H9 (cell line): ENCODE data around the gene ZNF318. TPM values are rescaled to one million over a fixed set of nuclear protein-coding genes. Genes with fewer than 3 reads are reported as not detected.

ENCODE experiments used
- DNase-seq: peaks from one replicate; pipeline ENCODE4 v3.0.0-alpha.2; 2017
- H2AFZ ChIP-seq: one replicate; pipeline ENCODE4 v1.6.1; 2013; ENCODE audit warnings: mild to moderate bottlenecking, low read length, control low read depth, moderate library complexity
- H2AK5ac ChIP-seq: 2 replicates; pipeline ENCODE4 v1.6.1; 2013; ENCODE audit warnings: low read length, control low read depth, mixed read lengths; ENCODE audit not compliant: insufficient read length
- H2BK120ac ChIP-seq: one replicate; pipeline ENCODE4 v1.6.1; 2013; ENCODE audit warnings: low read depth, mild to moderate bottlenecking, low read length, control low read depth, inconsistent platforms; ENCODE audit not compliant: poor library complexity, severe bottlenecking
- H2BK12ac ChIP-seq: 2 replicates; pipeline ENCODE4 v1.6.1; 2013; ENCODE audit warnings: low read length, control low read depth, mixed read lengths, low read depth; ENCODE audit not compliant: insufficient read length
- H2BK15ac ChIP-seq: 2 replicates; pipeline ENCODE4 v1.6.1; 2013; ENCODE audit warnings: low read depth, low read length, control low read depth
- H2BK20ac ChIP-seq: one replicate; pipeline ENCODE4 v1.6.1; 2013; ENCODE audit warnings: low read depth, mild to moderate bottlenecking, low read length, control low read depth, inconsistent platforms; ENCODE audit not compliant: poor library complexity, severe bottlenecking
- H2BK5ac ChIP-seq: 2 replicates; pipeline ENCODE4 v1.6.1; 2013; ENCODE audit warnings: low read length, control low read depth, mixed read lengths; ENCODE audit not compliant: insufficient read length
- H3K14ac ChIP-seq: 2 replicates; pipeline ENCODE4 v1.6.1; 2013; ENCODE audit warnings: low read length, control low read depth; ENCODE audit not compliant: insufficient read depth
- H3K18ac ChIP-seq: 2 replicates; pipeline ENCODE4 v1.6.1; 2013; ENCODE audit warnings: low read depth, mild to moderate bottlenecking, mixed read lengths, low read length, control low read depth; ENCODE audit not compliant: insufficient read length
- H3K23ac ChIP-seq: 2 replicates; pipeline ENCODE4 v1.6.1; 2013; ENCODE audit warnings: low read length, control low read depth, mixed read lengths, low read depth; ENCODE audit not compliant: insufficient read length
- H3K23me2 ChIP-seq: 2 replicates; pipeline ENCODE4 v1.6.1; 2013; ENCODE audit warnings: low read depth, mild to moderate bottlenecking, mixed read lengths, low read length, control low read depth; ENCODE audit not compliant: insufficient read length, poor library complexity, severe bottlenecking
- H3K27ac ChIP-seq: 2 replicates; pipeline ENCODE4 v1.5.1; 2013; ENCODE audit warnings: low read length, control low read depth, mixed read lengths, low read depth; ENCODE audit not compliant: insufficient read length
- H3K27me3 ChIP-seq: 2 replicates; pipeline ENCODE4 v1.6.1; 2013; ENCODE audit warnings: low read length, control low read depth, inconsistent platforms; ENCODE audit not compliant: insufficient read depth
- H3K4ac ChIP-seq: 2 replicates; pipeline ENCODE4 v1.6.1; 2013; ENCODE audit warnings: low read depth, mild to moderate bottlenecking, control low read depth, inconsistent platforms, low read length, moderate library complexity
- H3K4me1 ChIP-seq: 2 replicates; pipeline ENCODE4 v1.6.1; 2013; ENCODE audit warnings: low read length, control low read depth, inconsistent platforms; ENCODE audit not compliant: insufficient read depth
- H3K4me2 ChIP-seq: 2 replicates; pipeline ENCODE4 v1.6.1; 2013; ENCODE audit warnings: low read length, control low read depth, mixed read lengths; ENCODE audit not compliant: insufficient read length, insufficient read depth
- H3K56ac ChIP-seq: 2 replicates; pipeline ENCODE4 v1.6.1; 2013; ENCODE audit warnings: low read depth, mild to moderate bottlenecking, mixed read lengths, low read length, control low read depth; ENCODE audit not compliant: insufficient read length
- H3K79me1 ChIP-seq: 2 replicates; pipeline ENCODE4 v1.6.1; 2013; ENCODE audit warnings: low read depth, mild to moderate bottlenecking, moderate library complexity, low read length, control low read depth, inconsistent platforms; ENCODE audit not compliant: insufficient read depth, poor library complexity, severe bottlenecking
- H3K79me2 ChIP-seq: 2 replicates; pipeline ENCODE4 v1.6.1; 2013; ENCODE audit warnings: low read length, control low read depth, inconsistent platforms; ENCODE audit not compliant: insufficient read depth
- H3K9ac ChIP-seq: 2 replicates; pipeline ENCODE4 v1.6.1; 2013; ENCODE audit warnings: low read length, control low read depth, mixed read lengths; ENCODE audit not compliant: insufficient read length; ENCODE audit errors: extremely low read depth
- H3K9me3 ChIP-seq: one replicate; pipeline ENCODE4 v1.6.1; 2013; ENCODE audit warnings: low read depth, low read length, inconsistent platforms; ENCODE audit not compliant: control insufficient read depth
- H3T11ph ChIP-seq: one replicate; pipeline ENCODE4 v1.6.1; 2013; ENCODE audit warnings: mild to moderate bottlenecking, low read length, control low read depth, inconsistent platforms
- H4K20me1 ChIP-seq: one replicate; pipeline ENCODE4 v1.6.1; 2013; ENCODE audit not compliant: control insufficient read depth, insufficient read length, insufficient read depth
- H4K5ac ChIP-seq: 2 replicates; pipeline ENCODE4 v1.6.1; 2013; ENCODE audit warnings: low read depth, mild to moderate bottlenecking, mixed read lengths, low read length, control low read depth; ENCODE audit not compliant: insufficient read length
- H4K8ac ChIP-seq: replicated peaks from 2 replicates; pipeline ENCODE4 v1.6.1; 2013; ENCODE audit warnings: low read length, control low read depth, mixed read lengths, low read depth; ENCODE audit not compliant: insufficient read length
- H4K91ac ChIP-seq: 2 replicates; pipeline ENCODE4 v1.6.1; 2013; ENCODE audit warnings: low read depth, mild to moderate bottlenecking, moderate library complexity, mixed read lengths, low read length, control low read depth; ENCODE audit not compliant: insufficient read length
- H3K27ac Mint-ChIP-seq, 3 experiments: 2 replicates in 2 of 3; 3 replicates in 1 of 3; pipeline ENCODE4 v1.8.0; 2020 to 2021; ENCODE audit warnings: mixed read lengths in 3 of 3, mild to moderate bottlenecking in 1 of 3, moderate library complexity in 1 of 3
- H3K27me3 Mint-ChIP-seq: 2 replicates; pipeline ENCODE4 v1.8.0; 2021; ENCODE audit warnings: low read depth, mild to moderate bottlenecking, moderate library complexity, mixed read lengths
- H3K36me3 Mint-ChIP-seq, 3 experiments: 2 replicates in 2 of 3; 3 replicates in 1 of 3; pipeline ENCODE4 v1.8.0; 2020 to 2021; ENCODE audit warnings: low read depth in 3 of 3, mixed read lengths in 3 of 3; ENCODE audit not compliant: insufficient read depth in 1 of 3
- H3K4me1 Mint-ChIP-seq, 2 experiments: 2 replicates each; pipeline ENCODE4 v1.8.0; 2020; ENCODE audit warnings: mixed read lengths in 2 of 2
- H3K4me3 Mint-ChIP-seq, 2 experiments: 2 replicates in 1 of 2; 3 replicates in 1 of 2; pipeline ENCODE4 v1.8.0; 2020 to 2021; ENCODE audit warnings: mild to moderate bottlenecking in 2 of 2, mixed read lengths in 2 of 2, moderate library complexity in 1 of 2
- H3K9me3 Mint-ChIP-seq, 2 experiments: 2 replicates in 1 of 2; 3 replicates in 1 of 2; pipeline ENCODE4 v1.8.0; 2020; ENCODE audit warnings: mild to moderate bottlenecking in 2 of 2, mixed read lengths in 2 of 2, moderate library complexity in 1 of 2
- CTCF ChIP-seq: fragments of 200-600 bp; sonication (generic); conservative IDR thresholded peaks from 3 replicates; pipeline ENCODE4 v1.8.0; 2021; ENCODE audit warnings: antibody characterized with exemption, mild to moderate bottlenecking
- WGBS: extraction: QIAGEN DNeasy Blood & Tissue Kit; methylation state at CpG from one replicate; pipeline ENCODE4 v1.1.7; 2013; ENCODE audit warnings: missing lambda C conversion rate, low lambda C conversion rate, mixed read lengths; ENCODE audit not compliant: insufficient read length; ENCODE audit errors: extremely low coverage; 5-methylcytosine and 5-hydroxymethylcytosine counted together
- total RNA-seq: library from RNA; stranded (reverse); gene quantifications from 2 replicates; pipeline ENCODE4 v1.2.1, GENCODE V29; 2021

The ZNF318 gene
- total RNA-seq, 1 experiment from 2014 or later = 16.3 TPM

GRCh38 chr6:43307451-43308100, 61.9 kb downstream of the ZNF318 start:
- Mint-ChIP-seq H3K4me1 (peaks cover 20 to 32% of the 10 kb centered on the region in 2 experiments), H3K36me3 (peaks cover 0 to 18% (median 4%) of the 10 kb centered on the region in 3 experiments; a peak in 5 of 7 replicates), H3K27ac (no peak overlapping the region), H3K27me3 (peaks cover 4% of the 10 kb centered on the region), H3K9me3 (no peaks in the 10 kb centered on the region), H3K4me3 (peak overlapping the region in 1 of 2 experiments; percentile 88; a peak in 4 of 5 replicates)
- Histone ChIP-seq H3K4me1 (no peaks in the 10 kb centered on the region; the same call in 1 of the 2 replicates), H4K91ac (no peak overlapping the region), H2BK120ac (no peak overlapping the region), H3K79me1 (no peaks in the 10 kb centered on the region), H3T11ph (no peak overlapping the region), H4K20me1 (no peaks in the 10 kb centered on the region), H3K4ac (no peak overlapping the region), H3K14ac (no peak overlapping the region; the same call in 1 of the 2 replicates), H4K8ac (no peak overlapping the region), H3K23me2 (peaks cover 10% of the 10 kb centered on the region), H3K27me3 (no peaks in the 10 kb centered on the region), H3K4me2 (peak overlapping the region; percentile 68), H2BK5ac (no peak overlapping the region), H3K27ac (no peak overlapping the region), H3K9me3 (no peaks in the 10 kb centered on the region), H2BK12ac (no peak overlapping the region), H2AFZ (no peak overlapping the region), H3K9ac (no peak overlapping the region), H2BK15ac (no peak overlapping the region), H2BK20ac (no peak overlapping the region), H4K5ac (no peak overlapping the region), H3K56ac (no peak overlapping the region), H3K18ac (no peak overlapping the region), H2AK5ac (no peak overlapping the region), H3K23ac (no peak overlapping the region), H3K79me2 (no peaks in the 10 kb centered on the region; the same call in 1 of the 2 replicates)
- DNase-seq = no peak
- WGBS = no CpG with 5 or more reads among the region's 5 CpGs
- no peak for TF ChIP-seq CTCF
